H1 (cell line): ENCODE measurements around the gene C11orf65. TPM values are rescaled to one million over a fixed set of nuclear protein-coding genes. Genes with fewer than 3 reads are reported as not detected.

Source experiments
- CTCF ChIA-PET: fragments of 300-600 bp; sonication (Branson Sonifier 250); formaldehyde crosslinking; loops from one replicate; lab custom pipeline; 2021; ENCODE audit not compliant: partially characterized antibody; lab: Charles Lee
- POLR2A ChIA-PET: fragments of 300-600 bp; sonication (Branson Sonifier 250); formaldehyde crosslinking; loops from one replicate; lab custom pipeline; 2021; ENCODE audit warnings: inconsistent platforms; ENCODE audit not compliant: partially characterized antibody; lab: Charles Lee
- DNase-seq, 2 experiments: peaks; one replicate each; pipeline versions ENCODE4 v3.0.0 to v3.0.0-alpha.2; 2010 to 2022; ENCODE audit warnings: low spot score in 2 of 2, low read depth in 1 of 2, mixed read lengths in 1 of 2
- FAIRE-seq: peaks from 2 replicates; lab custom pipeline; 2011; peaks lifted over from hg19 to GRCh38; lab: Jason Lieb, UNC
- H2AFZ ChIP-seq: 2 replicates; pipeline ENCODE4 v1.8.1; 2012; ENCODE audit warnings: low read length, inconsistent platforms
- H2AK5ac ChIP-seq: 2 replicates; pipeline ENCODE4 v1.6.1; 2013; ENCODE audit warnings: low read depth, low read length
- H2BK120ac ChIP-seq: replicated peaks from 2 replicates; pipeline ENCODE3; 2013; ENCODE audit warnings: low read depth, low read length, inconsistent platforms
- H2BK12ac ChIP-seq: 2 replicates; pipeline ENCODE4 v1.6.1; 2013; ENCODE audit warnings: low read depth, low read length
- H2BK15ac ChIP-seq: 2 replicates; pipeline ENCODE4 v1.6.1; 2013; ENCODE audit warnings: low read length
- H2BK20ac ChIP-seq: 2 replicates; pipeline ENCODE4 v1.6.1; 2013; ENCODE audit warnings: low read length
- H2BK5ac ChIP-seq: 2 replicates; pipeline ENCODE4 v1.6.1; 2013; ENCODE audit warnings: low read depth, low read length
- H3K14ac ChIP-seq: 2 replicates; pipeline ENCODE4 v1.6.1; 2013; ENCODE audit warnings: inconsistent platforms; ENCODE audit not compliant: insufficient read length
- H3K18ac ChIP-seq: 2 replicates; pipeline ENCODE4 v1.6.1; 2013; ENCODE audit warnings: low read length; ENCODE audit errors: extremely low read depth
- H3K23ac ChIP-seq: 2 replicates; pipeline ENCODE4 v1.6.1; 2013; ENCODE audit warnings: inconsistent platforms; ENCODE audit not compliant: insufficient read length
- H3K23me2 ChIP-seq: 2 replicates; pipeline ENCODE4 v1.6.1; 2013; ENCODE audit warnings: low read depth, low read length
- H3K27ac ChIP-seq: 2 replicates; pipeline ENCODE4 v1.6.1; 2011; ENCODE audit warnings: low read depth, low read length, inconsistent platforms
- H3K27me3 ChIP-seq, 4 experiments: replicated peaks in 1 of 4; 1 replicate in 1 of 4; 2 replicates in 3 of 4; pipeline versions ENCODE4 v1.6.1 to v1.8.1; 2011 to 2013; ENCODE audit warnings: low read length in 3 of 4, mild to moderate bottlenecking in 3 of 4, inconsistent platforms in 2 of 4, mixed read lengths in 2 of 4, moderate library complexity in 1 of 4; ENCODE audit not compliant: control insufficient read depth in 3 of 4, insufficient read depth in 3 of 4; ENCODE audit errors: extremely low read depth in 1 of 4
- H3K36me3 ChIP-seq, 4 experiments: 2 replicates each; pipeline versions ENCODE4 v1.6.1 to v1.8.1; 2011 to 2013; ENCODE audit warnings: mild to moderate bottlenecking in 4 of 4, low read length in 3 of 4, moderate library complexity in 2 of 4, control low read depth in 1 of 4, inconsistent platforms in 1 of 4; ENCODE audit not compliant: insufficient read depth in 4 of 4, control insufficient read depth in 2 of 4
- H3K4ac ChIP-seq: replicated peaks from 2 replicates; pipeline ENCODE3; 2013; ENCODE audit warnings: low read length, low read depth, mixed read lengths, inconsistent platforms; ENCODE audit not compliant: insufficient read length
- H3K4me1 ChIP-seq, 4 experiments: replicated peaks in 1 of 4; 1 replicate in 1 of 4; 2 replicates in 3 of 4; pipeline versions ENCODE4 v1.6.1 to v1.8.1; 2011 to 2013; ENCODE audit warnings: low read length in 3 of 4, inconsistent platforms in 2 of 4, mixed read lengths in 1 of 4; ENCODE audit not compliant: insufficient read depth in 4 of 4, control insufficient read depth in 3 of 4
- H3K4me2 ChIP-seq, 2 experiments: 2 replicates each; pipeline versions ENCODE4 v1.6.1 to v1.8.1; 2011 to 2013; ENCODE audit warnings: low read depth in 2 of 2, low read length in 2 of 2, control low read depth in 1 of 2, inconsistent platforms in 1 of 2, mild to moderate bottlenecking in 1 of 2; ENCODE audit not compliant: insufficient read depth in 1 of 2
- H3K4me3 ChIP-seq, 4 experiments: fragments of 200-600, 300-600 bp in 1 of 4; sonication (generic), shearing (Covaris generic), sonication (Bioruptor Twin) in 1 of 4; 2 replicates each; pipeline versions ENCODE4 v1.5.1 to v1.8.1; 2011 to 2016; ENCODE audit warnings: low read length in 4 of 4, low read depth in 3 of 4, control low read depth in 2 of 4, inconsistent platforms in 2 of 4, mild to moderate bottlenecking in 2 of 4, mixed read lengths in 1 of 4, moderate library complexity in 1 of 4; ENCODE audit not compliant: insufficient read depth in 2 of 4; ENCODE audit errors: extremely low read depth in 1 of 4
- H3K56ac ChIP-seq: replicated peaks from 2 replicates; pipeline ENCODE3; 2013; ENCODE audit warnings: low read depth, mild to moderate bottlenecking, mixed read lengths, low read length, inconsistent platforms; ENCODE audit not compliant: insufficient read length
- H3K79me1 ChIP-seq: 2 replicates; pipeline ENCODE4 v1.6.1; 2013; ENCODE audit warnings: low read depth, low read length, control low read depth
- H3K79me2 ChIP-seq, 2 experiments: 2 replicates each; pipeline versions ENCODE4 v1.6.1 to v1.8.1; 2012 to 2013; ENCODE audit warnings: low read length in 2 of 2, mild to moderate bottlenecking in 2 of 2, inconsistent platforms in 1 of 2; ENCODE audit not compliant: insufficient read depth in 2 of 2, control insufficient read depth in 1 of 2
- H3K9ac ChIP-seq, 4 experiments: replicated peaks in 1 of 4; 1 replicate in 1 of 4; 2 replicates in 3 of 4; pipeline versions ENCODE4 v1.6.1 to v1.8.1; 2011 to 2013; ENCODE audit warnings: low read depth in 3 of 4, low read length in 3 of 4, control low read depth in 2 of 4, mild to moderate bottlenecking in 2 of 4, moderate library complexity in 2 of 4, inconsistent platforms in 1 of 4; ENCODE audit errors: extremely low read depth in 1 of 4
- H3K9me3 ChIP-seq, 2 experiments: 2 replicates each; pipeline versions ENCODE4 v1.6.1 to v1.8.1; 2012 to 2013; ENCODE audit warnings: mild to moderate bottlenecking in 2 of 2, moderate library complexity in 2 of 2, control low read depth in 1 of 2, inconsistent platforms in 1 of 2, low read depth in 1 of 2, low read length in 1 of 2, mixed read lengths in 1 of 2; ENCODE audit not compliant: insufficient read depth in 2 of 2
- H4K20me1 ChIP-seq, 2 experiments: replicated peaks in 1 of 2; 2 replicates each; pipeline versions ENCODE3 to v1.8.1; 2011 to 2013; ENCODE audit warnings: inconsistent platforms in 2 of 2, low read length in 2 of 2, mild to moderate bottlenecking in 1 of 2; ENCODE audit not compliant: insufficient read depth in 2 of 2, control insufficient read depth in 1 of 2
- H4K5ac ChIP-seq: 2 replicates; pipeline ENCODE4 v1.6.1; 2013; ENCODE audit warnings: low read length, low read depth, mixed read lengths, inconsistent platforms; ENCODE audit not compliant: insufficient read length
- H4K8ac ChIP-seq: 2 replicates; pipeline ENCODE4 v1.8.0; 2013; ENCODE audit warnings: mild to moderate bottlenecking, moderate library complexity, low read length, inconsistent platforms; ENCODE audit not compliant: insufficient read depth; ENCODE audit errors: extremely low read depth
- H4K91ac ChIP-seq: replicated peaks from 2 replicates; pipeline ENCODE3; 2013; ENCODE audit warnings: low read length, mixed read lengths, inconsistent platforms; ENCODE audit not compliant: insufficient read length
- ASH2L ChIP-seq: fragments of 200-600, 300-600 bp; sonication (generic); IDR thresholded peaks from one replicate; pipeline ENCODE4 v1.7.1; 2017; ENCODE audit warnings: low read length
- CHD2 ChIP-seq: IDR thresholded peaks from 2 replicates; pipeline ENCODE4 v1.6.1; 2012; ENCODE audit warnings: low read length, improper control_type of control experiment
- E2F6 ChIP-seq: IDR thresholded peaks from 2 replicates; pipeline ENCODE4 v1.6.1; 2012; ENCODE audit warnings: inconsistent platforms
- EP300 ChIP-seq, 2 experiments: IDR thresholded peaks; 1 replicate in 1 of 2; 2 replicates in 1 of 2; pipeline ENCODE4 v1.6.1; 2011 to 2012; ENCODE audit warnings: low read depth in 2 of 2, low read length in 2 of 2, mild to moderate bottlenecking in 2 of 2, borderline replicate concordance in 1 of 2, inconsistent platforms in 1 of 2, moderate library complexity in 1 of 2
- GABPA ChIP-seq: IDR thresholded peaks from 2 replicates; pipeline ENCODE4 v1.6.1; 2011; ENCODE audit warnings: mild to moderate bottlenecking, low read length, moderate library complexity, borderline replicate concordance; ENCODE audit not compliant: insufficient read depth
- HDAC6 ChIP-seq: IDR thresholded peaks from one replicate; pipeline ENCODE4 v1.7.1; 2012; ENCODE audit warnings: low read depth, mild to moderate bottlenecking, inconsistent platforms, low read length, moderate library complexity
- KDM1A ChIP-seq: fragments of 200-600, 300-600 bp; sonication (generic); IDR thresholded peaks from 2 replicates; pipeline ENCODE4 v1.7.1; 2016; ENCODE audit warnings: mild to moderate bottlenecking, low read length, borderline replicate concordance
- KDM4A ChIP-seq: IDR thresholded peaks from one replicate; pipeline ENCODE4 v1.7.1; 2012; ENCODE audit warnings: low read depth, mild to moderate bottlenecking, moderate library complexity, low read length, inconsistent platforms; ENCODE audit not compliant: severe bottlenecking
- NANOG ChIP-seq: IDR thresholded peaks from 2 replicates; pipeline ENCODE4 v1.6.1; 2011; ENCODE audit warnings: low read length, low read depth, mild to moderate bottlenecking, inconsistent platforms; ENCODE audit not compliant: insufficient read depth, poor library complexity, severe bottlenecking
- POLR2A ChIP-seq, 2 experiments: IDR thresholded peaks; 1 replicate in 1 of 2; 2 replicates in 1 of 2; pipeline ENCODE4 v1.6.1; 2011; ENCODE audit warnings: low read depth in 2 of 2, low read length in 2 of 2, mild to moderate bottlenecking in 2 of 2; ENCODE audit errors: control extremely low read depth in 1 of 2
- RXRA ChIP-seq: IDR thresholded peaks from 2 replicates; pipeline ENCODE4 v1.6.1; 2011; ENCODE audit warnings: low read depth, mild to moderate bottlenecking, low read length, moderate library complexity; ENCODE audit not compliant: insufficient read depth
- SIRT6 ChIP-seq: IDR thresholded peaks from one replicate; pipeline ENCODE4 v1.7.1; 2012; ENCODE audit warnings: low read length, inconsistent platforms
- SIX5 ChIP-seq: IDR thresholded peaks from 2 replicates; pipeline ENCODE4 v1.6.1; 2011; ENCODE audit warnings: mild to moderate bottlenecking, low read depth, low read length
- SP4 ChIP-seq: IDR thresholded peaks from 2 replicates; pipeline ENCODE4 v1.6.1; 2012; ENCODE audit warnings: low read length, inconsistent platforms
- TBP ChIP-seq: IDR thresholded peaks from 2 replicates; pipeline ENCODE4 v1.6.1; 2011; ENCODE audit warnings: low read depth, low read length, improper control_type of control experiment
- WGBS, 2 experiments: shearing (Covaris generic) in 1 of 2; methylation state at CpG; one replicate each; pipeline versions ENCODE4 v1.1.6 to v1.1.7; 2013 to 2015; ENCODE audit warnings: low lambda C conversion rate in 2 of 2, mixed read lengths in 2 of 2, inconsistent platforms in 1 of 2, low coverage in 1 of 2, missing lambda C conversion rate in 1 of 2; ENCODE audit not compliant: insufficient replicate concordance in 2 of 2, insufficient coverage in 1 of 2, insufficient read length in 1 of 2; ENCODE audit errors: extremely low coverage in 1 of 2, missing lambda C conversion rate in 1 of 2; 5-methylcytosine and 5-hydroxymethylcytosine counted together
- polyA plus RNA-seq, 7 experiments: library from polyadenylated mRNA; depleted of rRNA in 3 of 7; stranded (reverse) in 5 of 7; unstranded in 2 of 7; fragments of >200 nt in 5 of 7; fragments of 200-250 nt in 2 of 7; gene quantifications; 1 replicate in 5 of 7; 2 replicates in 1 of 7; 4 replicates in 1 of 7; pipeline versions ENCODE4 v1.2.1 to v1.2.3, GENCODE V29; 2011 to 2013; ENCODE audit warnings: missing spikeins in 2 of 7, mixed read lengths in 2 of 7
- total RNA-seq: library from RNA; stranded (reverse); fragmentation: NEBNext Ultra II Directional; extraction: Animal tissue kit (Norgen Biotek cat#: 25700); gene quantifications from 2 replicates; pipeline ENCODE4 v1.2.1, GENCODE V29; 2021

Gene C11orf65
- total and polyA plus RNA-seq, 2 of the 8 experiments (the other 6 are each of a cell fraction or from before 2014, with no cell fraction given): 0.14 to 0.22 TPM

- Histone ChIP-seq H3K36me3 (0 out of 8 replicates have a peak, but pooled peaks cover 0 to 3% (median 0%) of the 10 kb centered on the region in 4 experiments), H3K18ac (no peak overlapping the region), H3K27me3 (no peaks in the 10 kb centered on the region), H3K79me2 (no peaks in the 10 kb centered on the region), H2BK20ac (no peak overlapping the region), H3K79me1 (no peaks in the 10 kb centered on the region), H2BK15ac (no peak overlapping the region), H2AFZ (no peak overlapping the region), H3K23ac (no peak overlapping the region), H3K56ac (no peak overlapping the region), H2BK5ac (no peak overlapping the region), H3K4me1 (no peaks in the 10 kb centered on the region; a peak in 1 of 7 replicates), H2BK120ac (no peak overlapping the region), H3K9ac (no peak overlapping the region), H3K4ac (no peak overlapping the region), H4K5ac (no peak overlapping the region), H4K20me1 (no peaks in the 10 kb centered on the region), H3K23me2 (peaks cover 3% of the 10 kb centered on the region), H3K4me3 (no peak overlapping the region), H4K8ac (no peak overlapping the region), H3K14ac (no peak overlapping the region), H3K4me2 (no peak overlapping the region; a peak in 1 of 4 replicates), H2BK12ac (no peak overlapping the region), H3K27ac (no peak overlapping the region), H2AK5ac (no peak overlapping the region), H4K91ac (no peak overlapping the region), H3K9me3 (no peaks in the 10 kb centered on the region)
- no peak for FAIRE-seq
- WGBS, 2 experiments: 100% methylated on average over 1 of the region's 1 CpG; no CpG with 5 or more reads in 1 of the 2 experiments
- CTCF ChIA-PET: interaction anchor here (1.1 kb wide), 1 partner anchor 9 kb away, joined by 4 read pairs; no protein-coding TSS in a partner anchor
- DNase-seq: no peak
- POLR2A ChIA-PET: no interaction called here
- no peak for TF ChIP-seq NANOG
- no peak for TF ChIP-seq E2F6
- no peak for TF ChIP-seq RXRA
- TF ChIP-seq SP4: no peak
- no peak for TF ChIP-seq SIX5
- TF ChIP-seq GABPA: no peak
- no peak for TF ChIP-seq SIRT6
- TF ChIP-seq POLR2A (IDR thresholded peaks at IDR 0.05; ENCODE audit: control extremely low read depth in 1 of 2, low read depth in 2 of 2, low read length in 2 of 2): no peak
- no peak for TF ChIP-seq HDAC6
- TF ChIP-seq KDM1A: no peak
- TF ChIP-seq EP300 (IDR thresholded peaks at IDR 0.05; ENCODE audit: borderline replicate concordance in 1 of 2, low read depth in 2 of 2, low read length in 2 of 2): no peak
- TF ChIP-seq CHD2: no peak
- no peak for TF ChIP-seq KDM4A
- TF ChIP-seq TBP: no peak
- TF ChIP-seq ASH2L: no peak
Measured at GRCh38 chr11:108468478-108468864, 1.1 kb upstream of the C11orf65 start.
